GM21423 (cell line): ENCODE measurements around the gene MPDU1.

ENCODE experiments used
- ATAC-seq: cut with Tn5 transposase; IDR thresholded peaks from one replicate; pipeline ENCODE4 v1.9.1; 2021; ENCODE audit warnings: mild to moderate bottlenecking, moderate library complexity; ENCODE audit not compliant: unreplicated experiment

Gene MPDU1

GRCh38 chr17:7583253-7584109, at the start of gene MPDU1:
Gene MPDU1, plus strand, starts transcription at chr17:7583852. Its CDS starts 11 bp downstream, at chr17:7583863.
- peak; percentile 55 for ATAC-seq

- no peak for ATAC-seq
Observed at GRCh38 chr17:7538050-7538449, 45.6 kb upstream of the MPDU1 start.

GRCh38 chr17:7538891-7539545, 44.6 kb upstream of the MPDU1 start:
- no peak for ATAC-seq

GRCh38 chr17:7541074-7541621, 42.5 kb upstream of the MPDU1 start:
- ATAC-seq: no peak

GRCh38 chr17:7544911-7545310, 38.7 kb upstream of the MPDU1 start:
- ATAC-seq: no peak

GRCh38 chr17:7548585-7549400, 34.9 kb upstream of the MPDU1 start, which contains the start of gene TNFSF12:
Gene TNFSF12, plus strand, starts transcription at chr17:7549058. Its CDS starts 96 bp downstream, at chr17:7549154.
- no peak for ATAC-seq

GRCh38 chr17:7549401-7550055, 34.1 kb upstream of the MPDU1 start:
- ATAC-seq: no peak

GRCh38 chr17:7550344-7550743, 33.3 kb upstream of the MPDU1 start:
- no peak for ATAC-seq

- no peak for ATAC-seq
Observed at GRCh38 chr17:7551396-7551795, 32.3 kb upstream of the MPDU1 start.

GRCh38 chr17:7552621-7553051, 31.0 kb upstream of the MPDU1 start:
- ATAC-seq: peak; percentile 80

GRCh38 chr17:7553356-7553755, 30.3 kb upstream of the MPDU1 start:
- no peak for ATAC-seq

GRCh38 chr17:7555320-7555948, 28.2 kb upstream of the MPDU1 start:
- no peak for ATAC-seq

GRCh38 chr17:7556627-7557026, 27.0 kb upstream of the MPDU1 start:
- ATAC-seq: no peak

GRCh38 chr17:7557147-7557764, 26.4 kb upstream of the MPDU1 start:
- ATAC-seq: no peak

GRCh38 chr17:7557775-7558543, 25.7 kb upstream of the MPDU1 start:
- ATAC-seq: no peak

- no peak for ATAC-seq
Observed at GRCh38 chr17:7558544-7559319, 24.9 kb upstream of the MPDU1 start, which contains the start of gene TNFSF13. Gene TNFSF13, plus strand, starts transcription at chr17:7558750. Its CDS starts 290 bp downstream, at chr17:7559040.

GRCh38 chr17:7559320-7560171, 24.1 kb upstream of the MPDU1 start:
- no peak for ATAC-seq
